GM23338 (cell line): Measurements from ENCODE around the gene LYZ. TPM values are rescaled to one million over a fixed set of nuclear protein-coding genes. Genes with fewer than 3 reads are reported as not detected.

Experiments
- ATAC-seq: fragments of 200-7000 bp; cut with Tn5 transposase; 3 replicates; pipeline ENCODE4 v1.9.1; 2020
- DNase-seq: peaks from one replicate; pipeline ENCODE4 v3.0.0-alpha.2; 2015; ENCODE audit warnings: low spot score
- H2AFZ ChIP-seq: fragments of 200-600 bp; sonication (generic); 2 replicates; pipeline ENCODE4 v1.8.0; 2016; ENCODE audit warnings: antibody characterized with exemption, mild to moderate bottlenecking, moderate library complexity
- H3F3A ChIP-seq: fragments of 200-600 bp; sonication (generic); replicated peaks from 2 replicates; pipeline ENCODE4 v1.8.0; 2017; ENCODE audit warnings: antibody characterized with exemption, mixed run types, low read depth
- H3K27ac ChIP-seq: fragments of 200-600 bp; sonication (generic); 2 replicates; pipeline ENCODE4 v1.6.1; 2016; ENCODE audit warnings: low read depth
- H3K27me3 ChIP-seq: fragments of 200-600 bp; sonication (generic); 2 replicates; pipeline ENCODE4 v1.8.0; 2016; ENCODE audit warnings: mild to moderate bottlenecking, mixed run types, moderate library complexity; ENCODE audit not compliant: insufficient read depth
- H3K36me3 ChIP-seq: fragments of 200-600 bp; sonication (generic); 2 replicates; pipeline ENCODE4 v1.8.0; 2016; ENCODE audit warnings: mild to moderate bottlenecking; ENCODE audit not compliant: insufficient read depth
- H3K4me1 ChIP-seq: fragments of 200-600 bp; sonication (generic); 2 replicates; pipeline ENCODE4 v1.8.0; 2016; ENCODE audit warnings: mild to moderate bottlenecking, moderate library complexity; ENCODE audit not compliant: insufficient read depth
- H3K4me2 ChIP-seq: fragments of 200-600 bp; sonication (generic); 2 replicates; pipeline ENCODE4 v1.7.1; 2017; ENCODE audit warnings: mixed run types
- H3K4me3 ChIP-seq: fragments of 200-600 bp; sonication (generic); 2 replicates; pipeline ENCODE4 v1.6.1; 2016; ENCODE audit warnings: mixed run types
- H3K79me2 ChIP-seq: fragments of 200-600 bp; sonication (generic); replicated peaks from 2 replicates; pipeline ENCODE4 v1.8.0; 2017; ENCODE audit warnings: mild to moderate bottlenecking; ENCODE audit not compliant: insufficient read depth
- H3K9me2 ChIP-seq: fragments of 200-600 bp; sonication (generic); 2 replicates; pipeline ENCODE4 v1.8.0; 2017; ENCODE audit not compliant: insufficient read depth
- H4K20me1 ChIP-seq: fragments of 200-600 bp; sonication (generic); replicated peaks from 2 replicates; pipeline ENCODE4 v1.8.0; 2017; ENCODE audit warnings: mild to moderate bottlenecking; ENCODE audit not compliant: insufficient read depth
- H3K27ac Mint-ChIP-seq: 2 replicates; pipeline ENCODE4 v1.8.0; 2020; ENCODE audit warnings: inconsistent platforms, mild to moderate bottlenecking, moderate library complexity, mixed read lengths
- H3K27me3 Mint-ChIP-seq: 3 replicates; pipeline ENCODE4 v1.8.0; 2022; ENCODE audit warnings: low read depth, mild to moderate bottlenecking, moderate library complexity, mixed read lengths, inconsistent platforms; ENCODE audit not compliant: insufficient read depth, poor library complexity
- H3K36me3 Mint-ChIP-seq: 3 replicates; pipeline ENCODE4 v1.8.0; 2021; ENCODE audit warnings: low read depth, mild to moderate bottlenecking, inconsistent platforms, moderate library complexity, mixed read lengths
- H3K4me1 Mint-ChIP-seq: 3 replicates; pipeline ENCODE4 v1.8.0; 2020; ENCODE audit warnings: mild to moderate bottlenecking, inconsistent platforms, mixed read lengths
- H3K4me3 Mint-ChIP-seq: 3 replicates; pipeline ENCODE4 v1.8.0; 2021; ENCODE audit warnings: moderate library complexity, mild to moderate bottlenecking, inconsistent platforms, mixed read lengths
- H3K9me3 Mint-ChIP-seq: 3 replicates; pipeline ENCODE4 v1.8.0; 2020; ENCODE audit warnings: moderate library complexity, mild to moderate bottlenecking, inconsistent platforms, mixed read lengths
- EZH2phosphoT487 ChIP-seq: fragments of 200-600 bp; sonication (generic); IDR thresholded peaks from one replicate; pipeline ENCODE4 v1.8.1; 2018; ENCODE audit warnings: antibody characterized with exemption; ENCODE audit not compliant: unreplicated experiment
- JUNB ChIP-seq: IDR thresholded peaks from one replicate; pipeline ENCODE4 v1.6.1; 2016; ENCODE audit warnings: antibody characterized with exemption; ENCODE audit not compliant: unreplicated experiment
- REST ChIP-seq: IDR thresholded peaks from one replicate; pipeline ENCODE4 v1.6.1; 2018; ENCODE audit warnings: antibody characterized with exemption; ENCODE audit not compliant: unreplicated experiment
- ZNF114 ChIP-seq: fragments of 250-450 bp; sonication (Bioruptor Pico); IDR thresholded peaks from 2 replicates; pipeline ENCODE4 v1.5.0; 2020; ENCODE audit warnings: mild to moderate bottlenecking, moderate library complexity
- ZNF331 ChIP-seq: fragments of 250-450 bp; sonication (Bioruptor Pico); IDR thresholded peaks from 2 replicates; pipeline ENCODE4 v1.5.0; 2020; ENCODE audit warnings: low read depth, mild to moderate bottlenecking, moderate library complexity
- ZNF462 ChIP-seq: fragments of 250-450 bp; sonication (Bioruptor Pico); IDR thresholded peaks from 2 replicates; pipeline ENCODE4 v1.5.0; 2020; ENCODE audit warnings: mild to moderate bottlenecking, moderate library complexity
- polyA plus RNA-seq: library from polyadenylated mRNA; unstranded; fragments of >200 nt; fragmentation: Nextera tagmentation; extraction: Ambion mirVana; gene quantifications from 2 replicates; pipeline ENCODE4 v1.2.1, GENCODE V29; 2016
- total RNA-seq: library from RNA; depleted of rRNA; stranded (reverse); fragments of >200 nt; shearing (Covaris generic); gene quantifications from 2 replicates; pipeline ENCODE4 v1.2.3, GENCODE V29; 2014

Gene LYZ
- total and polyA plus RNA-seq, 2 experiments from 2014 or later = not detected

DNA sequence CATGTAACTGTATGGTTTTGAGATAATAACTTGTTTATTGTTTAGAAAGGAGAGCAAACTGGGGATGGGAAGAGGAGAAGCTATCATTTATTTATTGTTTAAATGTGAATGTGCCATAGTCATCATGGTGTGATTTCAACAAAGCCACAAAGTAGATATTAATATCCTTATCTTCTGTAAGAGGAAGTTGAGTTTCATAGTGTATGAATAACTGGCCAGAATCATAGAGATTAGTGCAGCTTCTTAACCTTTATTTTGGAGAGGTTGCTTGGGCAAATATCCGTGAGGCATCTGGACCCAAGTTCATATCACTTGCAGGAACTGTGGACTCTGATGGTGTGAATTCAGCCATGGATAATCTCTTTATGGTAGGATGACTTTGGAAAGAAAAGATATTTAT, 26.8 kb upstream of the LYZ start:
- no peaks in the 10 kb centered on the region for H3K4me1 ChIP-seq
- no peak for ATAC-seq

More for the DNA sequence above, 26.8 kb upstream of the LYZ start:
- H3K4me3 Mint-ChIP-seq = no peak overlapping the region
- Histone ChIP-seq H3K4me2 (no peak overlapping the region), H3K27me3 (no peaks in the 10 kb centered on the region), H3K27ac (no peak overlapping the region), H3K36me3 (no peaks in the 10 kb centered on the region; the same call in 1 of the 2 replicates), H3K4me3 (no peak overlapping the region), H2AFZ (no peak overlapping the region), H3F3A (no peaks in the 10 kb centered on the region), H4K20me1 (no peaks in the 10 kb centered on the region), H3K79me2 (no peaks in the 10 kb centered on the region), H3K9me2 (peaks cover 7% of the 10 kb centered on the region; the same call in 1 of the 2 replicates)
- TF ChIP-seq JUNB = no peak
- TF ChIP-seq EZH2phosphoT487 = no peak
- no peak for TF ChIP-seq ZNF114 (CRISPR knock-in tag)
- no peak for TF ChIP-seq ZNF462 (CRISPR knock-in tag)
- TF ChIP-seq REST = no peak
- TF ChIP-seq ZNF331 (CRISPR knock-in tag) = no peak
- peaks cover 17% of the 10 kb centered on the region for H3K4me1 Mint-ChIP-seq
- H3K9me3 Mint-ChIP-seq = peaks cover 31% of the 10 kb centered on the region
- no peak overlapping the region for H3K27ac Mint-ChIP-seq
- no peaks in the 10 kb centered on the region for H3K27me3 Mint-ChIP-seq
- no peak for DNase-seq
- H3K36me3 Mint-ChIP-seq = peaks cover 23% of the 10 kb centered on the region
